Stimulated activated naive CD8-positive, alpha-beta T cell treated with anti-CD3 and anti-CD28 coated beads, Interleukin-15, amount 100 ng/mL, for 72 hours (primary cell): Measurements from ENCODE around the gene NNMT.

Experiments used
- ATAC-seq: fragments of 150-1000 bp; cut with Tn5 transposase; 2 replicates; pipeline ENCODE4 v1.10.0; 2021; ENCODE audit warnings: mild to moderate bottlenecking, moderate library complexity
- DNase-seq, 2 donors: peaks; one replicate each; pipeline ENCODE4 v3.0.0; 2021 to 2022
- H3K27ac Mint-ChIP-seq, 2 donors: one replicate each; pipeline ENCODE4 v1.8.0; 2022; ENCODE audit warnings: mild to moderate bottlenecking in 2 of 2, mixed read lengths in 2 of 2, moderate library complexity in 2 of 2
- H3K27me3 Mint-ChIP-seq: one replicate; pipeline ENCODE4 v1.8.0; 2022; ENCODE audit warnings: mixed read lengths
- H3K4me1 Mint-ChIP-seq: one replicate; pipeline ENCODE4 v1.8.0; 2022; ENCODE audit warnings: mild to moderate bottlenecking, mixed read lengths
- H3K4me3 Mint-ChIP-seq, 2 donors: one replicate each; pipeline ENCODE4 v1.8.0; 2022; ENCODE audit warnings: mild to moderate bottlenecking in 2 of 2, mixed read lengths in 2 of 2, moderate library complexity in 1 of 2
- H3K9me3 Mint-ChIP-seq, 2 donors: one replicate each; pipeline ENCODE4 v1.8.0; 2022; ENCODE audit warnings: mixed read lengths in 2 of 2

Gene NNMT

GRCh38 chr11:114290503-114291235 lies 5.5 kb upstream of the NNMT start:
- no peak overlapping the region for H3K4me3 Mint-ChIP-seq
- no peaks in the 10 kb centered on the region for H3K9me3 Mint-ChIP-seq
- no peak for ATAC-seq
- H3K27me3 Mint-ChIP-seq: peaks cover 14% of the 10 kb centered on the region
- H3K27ac Mint-ChIP-seq: no peak overlapping the region
- no peak for DNase-seq
- H3K4me1 Mint-ChIP-seq: no peaks in the 10 kb centered on the region

- H3K27ac Mint-ChIP-seq: no peak overlapping the region
- no peaks in the 10 kb centered on the region for H3K4me1 Mint-ChIP-seq
- no peak overlapping the region for H3K4me3 Mint-ChIP-seq
- no peaks in the 10 kb centered on the region for H3K9me3 Mint-ChIP-seq
- peaks cover 14% of the 10 kb centered on the region for H3K27me3 Mint-ChIP-seq
- no peak for DNase-seq
- ATAC-seq: no peak
These were observed 4.8 kb upstream of the NNMT start for GRCh38 chr11:114291381-114291780.

GRCh38 chr11:114291842-114292680 lies 4.1 kb upstream of the NNMT start:
- Mint-ChIP-seq H3K27me3 (peaks cover 14% of the 10 kb centered on the region), H3K27ac (no peak overlapping the region), H3K4me3 (no peak overlapping the region), H3K4me1 (no peaks in the 10 kb centered on the region), H3K9me3 (no peaks in the 10 kb centered on the region)
- DNase-seq (no peak), ATAC-seq (no peak)

- no peak for ATAC-seq
- no peak overlapping the region for H3K4me3 Mint-ChIP-seq
- no peaks in the 10 kb centered on the region for H3K9me3 Mint-ChIP-seq
- H3K27me3 Mint-ChIP-seq: peaks cover 14% of the 10 kb centered on the region
- no peak overlapping the region for H3K27ac Mint-ChIP-seq
- DNase-seq: no peak
- H3K4me1 Mint-ChIP-seq: no peaks in the 10 kb centered on the region
These were observed 2.9 kb upstream of the NNMT start for GRCh38 chr11:114293201-114293711.

GRCh38 chr11:114296605-114297372 lies 590 bp downstream of the NNMT start:
- no peak for DNase-seq
- no peak for ATAC-seq
- Mint-ChIP-seq H3K27me3 (no peaks in the 10 kb centered on the region), H3K4me3 (no peak overlapping the region), H3K9me3 (peaks cover 0 to 5% of the 10 kb centered on the region in 2 donors), H3K27ac (no peak overlapping the region), H3K4me1 (no peaks in the 10 kb centered on the region)

- Mint-ChIP-seq H3K4me3 (no peak overlapping the region), H3K9me3 (peaks cover 5% of the 10 kb centered on the region in 2 donors), H3K4me1 (no peaks in the 10 kb centered on the region), H3K27me3 (no peaks in the 10 kb centered on the region), H3K27ac (no peak overlapping the region)
- DNase-seq (no peak), ATAC-seq (no peak)
These were observed 1.9 kb downstream of the NNMT start for GRCh38 chr11:114297806-114298709.

GRCh38 chr11:114298710-114299109 lies 2.5 kb downstream of the NNMT start:
- DNase-seq: no peak
- no peaks in the 10 kb centered on the region for H3K27me3 Mint-ChIP-seq
- no peaks in the 10 kb centered on the region for H3K4me1 Mint-ChIP-seq
- H3K27ac Mint-ChIP-seq: no peak overlapping the region
- ATAC-seq: no peak
- no peak overlapping the region for H3K4me3 Mint-ChIP-seq
- peaks cover 5% of the 10 kb centered on the region in 2 donors for H3K9me3 Mint-ChIP-seq

GRCh38 chr11:114301088-114301487 lies 4.9 kb downstream of the NNMT start:
- peaks cover 5% of the 10 kb centered on the region in 2 donors for H3K9me3 Mint-ChIP-seq
- H3K27me3 Mint-ChIP-seq: peaks cover 6% of the 10 kb centered on the region
- H3K4me1 Mint-ChIP-seq: no peaks in the 10 kb centered on the region
- ATAC-seq: no peak
- no peak overlapping the region for H3K27ac Mint-ChIP-seq
- H3K4me3 Mint-ChIP-seq: no peak overlapping the region
- no peak for DNase-seq

- no peak for DNase-seq
- no peaks in the 10 kb centered on the region for H3K4me1 Mint-ChIP-seq
- peaks cover 14% of the 10 kb centered on the region for H3K27me3 Mint-ChIP-seq
- H3K4me3 Mint-ChIP-seq: no peak overlapping the region
- ATAC-seq: no peak
- H3K27ac Mint-ChIP-seq: no peak overlapping the region
- peaks cover 5% of the 10 kb centered on the region in 2 donors for H3K9me3 Mint-ChIP-seq
These were observed 5.7 kb downstream of the NNMT start for GRCh38 chr11:114301927-114302326.

GRCh38 chr11:114302663-114303062 lies 6.5 kb downstream of the NNMT start:
- H3K27ac Mint-ChIP-seq: no peak overlapping the region
- ATAC-seq (no peak), DNase-seq (no peak)
- H3K4me1 Mint-ChIP-seq: no peaks in the 10 kb centered on the region
- H3K27me3 Mint-ChIP-seq: peaks cover 21% of the 10 kb centered on the region
- H3K9me3 Mint-ChIP-seq: peaks cover 5% of the 10 kb centered on the region in 2 donors
- no peak overlapping the region for H3K4me3 Mint-ChIP-seq

GRCh38 chr11:114304065-114304464 lies 7.9 kb downstream of the NNMT start:
- H3K4me1 Mint-ChIP-seq: no peaks in the 10 kb centered on the region
- no peak for DNase-seq
- H3K27ac Mint-ChIP-seq: no peak overlapping the region
- no peak overlapping the region for H3K4me3 Mint-ChIP-seq
- H3K27me3 Mint-ChIP-seq: peaks cover 32% of the 10 kb centered on the region
- no peak for ATAC-seq
- H3K9me3 Mint-ChIP-seq: peaks cover 5% of the 10 kb centered on the region in 2 donors

GRCh38 chr11:114304969-114305368 lies 8.8 kb downstream of the NNMT start:
- ATAC-seq: no peak

GRCh38 chr11:114307524-114308203 lies 11.5 kb downstream of the NNMT start:
- Mint-ChIP-seq H3K27me3 (peaks cover 49% of the 10 kb centered on the region), H3K4me1 (no peaks in the 10 kb centered on the region), H3K4me3 (no peak overlapping the region), H3K27ac (no peak overlapping the region), H3K9me3 (no peaks in the 10 kb centered on the region)
- no peak for DNase-seq
- ATAC-seq: no peak

More at GRCh38 chr11:114304969-114305368, 8.8 kb downstream of the NNMT start:
- Mint-ChIP-seq H3K4me1 (no peaks in the 10 kb centered on the region), H3K27me3 (peaks cover 40% of the 10 kb centered on the region), H3K9me3 (peaks cover 5% of the 10 kb centered on the region in 2 donors), H3K4me3 (no peak overlapping the region), H3K27ac (no peak overlapping the region)
- no peak for DNase-seq

- Mint-ChIP-seq H3K4me3 (no peak overlapping the region), H3K9me3 (no peaks in the 10 kb centered on the region), H3K4me1 (no peaks in the 10 kb centered on the region), H3K27ac (no peak overlapping the region), H3K27me3 (peaks cover 49% of the 10 kb centered on the region)
- ATAC-seq: no peak
- DNase-seq: no peak
These were observed 12.5 kb downstream of the NNMT start for GRCh38 chr11:114308689-114309089.
